CMK (cell line): ENCODE measurements around the gene GPS1.

Experiments used
- DNase-seq: peaks from one replicate; pipeline ENCODE4 v3.0.0-alpha.2; 2010; ENCODE audit warnings: low read depth

GPS1 gene

GRCh38 chr17:82103553-82104451 is 52.1 kb downstream of the GPS1 start:
- DNase-seq = no peak

- DNase-seq = no peak
Observed at GRCh38 chr17:82104797-82105416, 53.2 kb downstream of the GPS1 start.

GRCh38 chr17:82105417-82105881 is 53.8 kb downstream of the GPS1 start:
- no peak for DNase-seq

- peak; percentile 88 for DNase-seq
Observed at GRCh38 chr17:82105882-82106687, 54.4 kb downstream of the GPS1 start.

GRCh38 chr17:82106688-82107305 is 55.1 kb downstream of the GPS1 start:
- no peak for DNase-seq
